GM12878 (cell line): ENCODE results near the gene ZSCAN23. TPM values are rescaled to one million over a fixed set of nuclear protein-coding genes. Genes with fewer than 3 reads are reported as not detected.

Source experiments
- E4F1 ChIP-seq: fragments of 450-650 bp; IDR thresholded peaks from 2 replicates; pipeline ENCODE4 v1.6.1; 2018; ENCODE audit warnings: borderline replicate concordance, mild to moderate bottlenecking; ENCODE audit not compliant: partially characterized antibody
- FOS ChIP-seq: IDR thresholded peaks from 3 replicates; pipeline ENCODE4 v1.6.1; 2011; ENCODE audit warnings: borderline replicate concordance; ENCODE audit not compliant: insufficient read length; ENCODE audit errors: extremely low read depth
- PBX3 ChIP-seq: IDR thresholded peaks from 2 replicates; pipeline ENCODE4 v1.6.1; 2011; ENCODE audit warnings: mild to moderate bottlenecking, low read depth, low read length, moderate library complexity; ENCODE audit not compliant: insufficient replicate concordance
- ZNF687 ChIP-seq: fragments of 450-650 bp; IDR thresholded peaks from 2 replicates; pipeline ENCODE4 v1.6.1; 2017; ENCODE audit warnings: mild to moderate bottlenecking, moderate library complexity
- polyA plus RNA-seq, 11 experiments: library from polyadenylated mRNA; depleted of rRNA in 4 of 11; unstranded in 6 of 11; stranded (reverse) in 5 of 11; fragments of >200 nt; fragmentation: Nextera tagmentation in 4 of 11; fragmentation: Illumina TruSeq in 1 of 11; extraction: Ambion mirVana in 4 of 11; extraction: Trizol in 1 of 11; gene quantifications; 1 replicate in 1 of 11; 2 replicates in 10 of 11; pipeline versions ENCODE4 v1.2.1 to v1.2.3, GENCODE V29; 2011 to 2016; ENCODE audit warnings: inconsistent platforms in 2 of 11, missing spikeins in 2 of 11, low read depth in 1 of 11
- total RNA-seq, 4 experiments: library from RNA; depleted of rRNA in 3 of 4; stranded (reverse); fragments of >200 nt in 3 of 4; fragmentation: Illumina TruSeq in 1 of 4; extraction: Trizol in 1 of 4; gene quantifications; 2 replicates each; pipeline versions ENCODE4 v1.2.1 to v1.2.3, GENCODE V29; 2013 to 2021

ZSCAN23 gene
- total and polyA plus RNA-seq, 10 of the 15 experiments (the other 5 are each of a cell fraction or from before 2014, with no cell fraction given): 0.04 to 2.3 (median 0.84) TPM

GRCh38 chr6:28480253-28480932, 37.1 kb upstream of the ZSCAN23 start (continued):
- TF ChIP-seq ZNF687 (no peak), E4F1 (no peak), PBX3 (no peak), FOS (no peak)
